ENCODE data around the gene ZCCHC2.

DNA sequence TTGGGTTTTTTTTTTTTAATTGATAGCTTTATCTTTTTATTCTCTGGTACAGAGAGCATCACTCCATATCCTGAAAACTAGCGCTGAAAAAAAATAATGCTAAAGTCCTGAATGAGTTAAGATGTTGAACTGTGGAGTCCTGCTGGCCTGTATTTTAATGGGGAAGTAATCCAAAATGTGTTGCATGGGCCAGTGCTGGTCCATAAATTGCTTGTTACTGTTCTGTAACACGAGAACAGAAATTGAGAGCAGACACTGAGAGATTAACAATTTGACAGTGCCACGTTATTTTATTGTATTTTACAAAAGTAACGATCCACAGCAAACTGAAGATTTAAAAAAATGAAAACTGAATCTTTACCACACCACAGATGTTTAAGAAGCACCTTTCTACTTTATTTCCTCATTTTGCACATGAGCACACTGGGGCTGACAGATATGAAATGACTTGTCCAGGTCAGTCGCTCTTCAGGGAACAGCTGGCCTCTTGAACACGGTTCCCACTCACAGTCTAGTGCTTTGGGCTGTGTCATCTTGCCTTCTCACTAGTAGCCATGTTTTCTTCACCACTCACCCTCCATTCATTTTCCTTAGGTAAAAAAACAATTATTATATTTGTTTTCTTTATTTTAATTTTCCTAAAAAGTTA lies 35.3 kb downstream of the ZCCHC2 start:
- TF ChIP-seq RAD21 (CRISPR knock-in tag; IDR thresholded peaks at IDR 0.05), result no peak
- no peak for TF ChIP-seq KLF16 (CRISPR knock-in tag; IDR thresholded peaks at IDR 0.05)
- TF ChIP-seq HIVEP1 (CRISPR knock-in tag; IDR thresholded peaks at IDR 0.05), result no peak
